GM12878 (cell line): Measurements from ENCODE around the gene ROCK2. TPM values are rescaled to one million over a fixed set of nuclear protein-coding genes. Genes with fewer than 3 reads are reported as not detected.

Experiments used
- ATAC-seq: fragments of 200-7000 bp; cut with Tn5 transposase; 3 replicates; pipeline ENCODE4 v1.9.1; 2020; ENCODE audit warnings: mild to moderate bottlenecking, moderate library complexity
- BruUV-seq: library from RNA; stranded (reverse); fragments of 400-500 nt; replicated peaks from 2 replicates; lab custom pipeline; 2021; lab: Mats Ljungman, UMichigan
- CTCF ChIA-PET: fragments of 300-600 bp; sonication (Branson Sonifier 250); formaldehyde crosslinking; extraction: SDS; loops from one replicate; lab custom pipeline; 2021; ENCODE audit warnings: inconsistent platforms; lab: Yijun Ruan, JAX
- POLR2A ChIA-PET: fragments of 350-600 bp; formaldehyde crosslinking; extraction: SDS; loops from one replicate; lab custom pipeline; 2021; ENCODE audit warnings: inconsistent platforms; lab: Charles Lee
- RAD21 ChIA-PET: fragments of 300-600 bp; sonication (Branson Sonifier 250); formaldehyde crosslinking; loops from one replicate; lab custom pipeline; 2023; ENCODE audit warnings: antibody characterized with exemption; ENCODE audit not compliant: unreplicated experiment; lab: Charles Lee
- SMC1A ChIA-PET: fragments of 300-600 bp; sonication (Branson Sonifier 250); formaldehyde crosslinking; loops from one replicate; lab custom pipeline; 2023; ENCODE audit not compliant: unreplicated experiment, uncharacterized antibody; lab: Charles Lee
- DNase-seq: peaks from one replicate; pipeline ENCODE4 v3.0.0-alpha.2; 2011; ENCODE audit warnings: low read depth, low spot score
- FAIRE-seq: peaks from 3 replicates; lab custom pipeline; 2011; peaks lifted over from hg19 to GRCh38; lab: Jason Lieb, UNC
- H2AFZ ChIP-seq: 2 replicates; pipeline ENCODE4 v1.6.0; 2011; ENCODE audit warnings: low read depth, low read length, control low read depth; ENCODE audit not compliant: control insufficient read depth
- H3K27ac ChIP-seq: 2 replicates; pipeline ENCODE4 v1.5.1; 2011; ENCODE audit warnings: control low read depth; ENCODE audit not compliant: control insufficient read depth, insufficient read depth
- H3K27me3 ChIP-seq, 2 experiments: replicated peaks in 1 of 2; 2 replicates each; pipeline versions ENCODE4 v1.6.0 to v1.6.1; 2011; ENCODE audit warnings: low read length in 1 of 2; ENCODE audit not compliant: control insufficient read depth in 2 of 2, insufficient read depth in 2 of 2
- H3K36me3 ChIP-seq, 2 experiments: 2 replicates each; pipeline ENCODE4 v1.5.1; 2011; ENCODE audit warnings: low read length in 1 of 2; ENCODE audit not compliant: control insufficient read depth in 2 of 2, insufficient read depth in 2 of 2
- H3K4me1 ChIP-seq: 2 replicates; pipeline ENCODE4 v1.6.1; 2011; ENCODE audit warnings: mild to moderate bottlenecking, low read length, moderate library complexity, mixed read lengths; ENCODE audit not compliant: control insufficient read depth, insufficient read depth
- H3K4me2 ChIP-seq: 2 replicates; pipeline ENCODE4 v1.6.0; 2011; ENCODE audit warnings: control low read depth; ENCODE audit not compliant: control insufficient read depth, insufficient read depth
- H3K4me3 ChIP-seq: fragments of 200-600 bp; sonication (generic); 2 replicates; pipeline ENCODE4 v1.5.1; 2016
- H3K79me2 ChIP-seq: 2 replicates; pipeline ENCODE4 v1.6.0; 2011; ENCODE audit warnings: low read length; ENCODE audit not compliant: control insufficient read depth, insufficient read depth
- H3K9ac ChIP-seq: 2 replicates; pipeline ENCODE4 v1.8.0; 2011; ENCODE audit warnings: low read length, control low read depth, mixed read lengths; ENCODE audit not compliant: control insufficient read depth, insufficient read depth
- H3K9me3 ChIP-seq: replicated peaks from 3 replicates; pipeline ENCODE4 v1.5.1; 2011; ENCODE audit warnings: mild to moderate bottlenecking, low read length; ENCODE audit not compliant: control insufficient read depth, insufficient read depth
- H4K20me1 ChIP-seq: 2 replicates; pipeline ENCODE4 v1.6.0; 2011; ENCODE audit not compliant: control insufficient read depth, insufficient read depth
- CHD2 ChIP-seq: IDR thresholded peaks from 2 replicates; pipeline ENCODE4 v1.6.1; 2011; ENCODE audit warnings: low read depth, low read length, improper control_type of control experiment, borderline replicate concordance
- CUX1 ChIP-seq: IDR thresholded peaks from 2 replicates; pipeline ENCODE4 v1.6.1; 2012; ENCODE audit warnings: improper control_type of control experiment, low read depth, low read length; ENCODE audit not compliant: insufficient replicate concordance
- DPF2 ChIP-seq: fragments of 450-650 bp; IDR thresholded peaks from 2 replicates; pipeline ENCODE4 v1.6.1; 2017; ENCODE audit warnings: mild to moderate bottlenecking
- ESRRA ChIP-seq: IDR thresholded peaks from 2 replicates; pipeline ENCODE4 v1.6.1; 2012; ENCODE audit warnings: mild to moderate bottlenecking, low read length, improper control_type of control experiment
- FOXM1 ChIP-seq: IDR thresholded peaks from 2 replicates; pipeline ENCODE4 v1.6.1; 2012; ENCODE audit warnings: low read depth, mild to moderate bottlenecking, inconsistent platforms, low read length, moderate library complexity
- HDAC2 ChIP-seq: fragments of 200-600 bp; sonication (generic); IDR thresholded peaks from 2 replicates; pipeline ENCODE4 v1.6.1; 2017
- MYC ChIP-seq: IDR thresholded peaks from 2 replicates; pipeline ENCODE4 v1.6.1; 2011; ENCODE audit warnings: mild to moderate bottlenecking, low read length, moderate library complexity, inconsistent platforms; ENCODE audit not compliant: insufficient read depth, insufficient replicate concordance, insufficient read length, severe bottlenecking
- NR2C2 ChIP-seq: IDR thresholded peaks from 2 replicates; pipeline ENCODE4 v1.6.1; 2011; ENCODE audit warnings: borderline replicate concordance, low read depth; ENCODE audit not compliant: control insufficient read depth, insufficient read length
- PAX5 ChIP-seq: IDR thresholded peaks from 2 replicates; pipeline ENCODE4 v1.6.1; 2011; ENCODE audit warnings: low read depth, low read length, borderline replicate concordance
- RCOR1 ChIP-seq: conservative IDR thresholded peaks from 2 replicates; pipeline ENCODE4 v1.6.1; 2012; ENCODE audit warnings: low read depth, low read length, improper control_type of control experiment
- WRNIP1 ChIP-seq: IDR thresholded peaks from 2 replicates; pipeline ENCODE4 v1.6.1; 2011; ENCODE audit warnings: low read depth, low read length, improper control_type of control experiment, borderline replicate concordance
- ZBTB33 ChIP-seq: fragments of 450-650 bp; IDR thresholded peaks from 2 replicates; pipeline ENCODE4 v1.6.1; 2017; ENCODE audit warnings: mild to moderate bottlenecking
- WGBS: methylation state at CpG from one replicate; pipeline ENCODE4 v1.1.6; 2016; ENCODE audit warnings: low lambda C conversion rate; ENCODE audit not compliant: insufficient replicate concordance, insufficient coverage; ENCODE audit errors: missing lambda C conversion rate; 5-methylcytosine and 5-hydroxymethylcytosine counted together
- in situ Hi-C: fragments of 300-500 bp; cut with MboI; formaldehyde crosslinking; loops from 9 replicates; pipeline ENCODE4 v1.14.3; 2018; ENCODE audit warnings: mixed read lengths
- intact Hi-C: fragments of 100-400 bp; cut with micrococcal nuclease; formaldehyde crosslinking; loops from one replicate; pipeline ENCODE4 v1.14.2; 2022; ENCODE audit not compliant: unreplicated experiment
- polyA plus RNA-seq, 11 experiments: library from polyadenylated mRNA; depleted of rRNA in 4 of 11; unstranded in 6 of 11; stranded (reverse) in 5 of 11; fragments of >200 nt; fragmentation: Nextera tagmentation in 4 of 11; fragmentation: Illumina TruSeq in 1 of 11; extraction: Ambion mirVana in 4 of 11; extraction: Trizol in 1 of 11; gene quantifications; 1 replicate in 1 of 11; 2 replicates in 10 of 11; pipeline versions ENCODE4 v1.2.1 to v1.2.3, GENCODE V29; 2011 to 2016; ENCODE audit warnings: inconsistent platforms in 2 of 11, missing spikeins in 2 of 11, low read depth in 1 of 11
- total RNA-seq, 4 experiments: library from RNA; depleted of rRNA in 3 of 4; stranded (reverse); fragments of >200 nt in 3 of 4; fragmentation: Illumina TruSeq in 1 of 4; extraction: Trizol in 1 of 4; gene quantifications; 2 replicates each; pipeline versions ENCODE4 v1.2.1 to v1.2.3, GENCODE V29; 2013 to 2021
- TF ChIP-seq, protein P1 (sequence below): fragments of 450-650 bp; IDR thresholded peaks from 2 replicates; pipeline ENCODE4 v1.6.1; 2018; ENCODE audit warnings: borderline replicate concordance, mild to moderate bottlenecking; ENCODE audit not compliant: partially characterized antibody
- TF ChIP-seq, protein P2 (sequence below): fragments of 450-650 bp; IDR thresholded peaks from 2 replicates; pipeline ENCODE4 v1.6.1; 2016; ENCODE audit warnings: mild to moderate bottlenecking

The ROCK2 gene
- total and polyA plus RNA-seq, 10 of the 15 experiments (the other 5 are each of a cell fraction or from before 2014, with no cell fraction given), result 4.6 to 22.1 (median 8.3) TPM

GRCh38 chr2:11304476-11304875 is 40.0 kb downstream of the ROCK2 start:
- DNase-seq (no peak), ATAC-seq (no peak), FAIRE-seq (no peak)
- intact Hi-C loops (no loop called here), in situ Hi-C loops (no loop called here)
- H3K9ac ChIP-seq, result no peak overlapping the region
- H4K20me1 ChIP-seq, result no peaks in the 10 kb centered on the region
- RAD21 ChIA-PET, result no interaction called here
- no TSS peak for BruUV-seq
- no peaks in the 10 kb centered on the region for H3K9me3 ChIP-seq
- no peak overlapping the region for H3K4me2 ChIP-seq
- no peak overlapping the region for H3K4me3 ChIP-seq
- H3K36me3 ChIP-seq, result no peaks in the 10 kb centered on the region
- CTCF ChIA-PET, result no interaction called here
- H3K4me1 ChIP-seq, result no peaks in the 10 kb centered on the region
- H3K79me2 ChIP-seq, result peaks cover 3% of the 10 kb centered on the region
- SMC1A ChIA-PET, result interaction anchor here (1.0 kb wide), 1 partner anchor 9 kb away, joined by 3 read pairs; no protein-coding TSS in a partner anchor
- no peak overlapping the region for H2AFZ ChIP-seq
- WGBS, result 98% methylated on average over 5 of the region's 5 CpGs
- H3K27me3 ChIP-seq, result no peaks in the 10 kb centered on the region
- H3K27ac ChIP-seq, result no peak overlapping the region
- POLR2A ChIA-PET, result no interaction called here
- TF ChIP-seq FOXM1 (no peak), CHD2 (no peak), WRNIP1 (no peak), HDAC2 (no peak), PAX5 (no peak), RCOR1 (no peak), CUX1 (no peak), ZBTB33 (no peak), ESRRA (no peak), MYC (no peak), NR2C2 (no peak), DPF2 (no peak)
- TF ChIP-seq, protein P1, sequence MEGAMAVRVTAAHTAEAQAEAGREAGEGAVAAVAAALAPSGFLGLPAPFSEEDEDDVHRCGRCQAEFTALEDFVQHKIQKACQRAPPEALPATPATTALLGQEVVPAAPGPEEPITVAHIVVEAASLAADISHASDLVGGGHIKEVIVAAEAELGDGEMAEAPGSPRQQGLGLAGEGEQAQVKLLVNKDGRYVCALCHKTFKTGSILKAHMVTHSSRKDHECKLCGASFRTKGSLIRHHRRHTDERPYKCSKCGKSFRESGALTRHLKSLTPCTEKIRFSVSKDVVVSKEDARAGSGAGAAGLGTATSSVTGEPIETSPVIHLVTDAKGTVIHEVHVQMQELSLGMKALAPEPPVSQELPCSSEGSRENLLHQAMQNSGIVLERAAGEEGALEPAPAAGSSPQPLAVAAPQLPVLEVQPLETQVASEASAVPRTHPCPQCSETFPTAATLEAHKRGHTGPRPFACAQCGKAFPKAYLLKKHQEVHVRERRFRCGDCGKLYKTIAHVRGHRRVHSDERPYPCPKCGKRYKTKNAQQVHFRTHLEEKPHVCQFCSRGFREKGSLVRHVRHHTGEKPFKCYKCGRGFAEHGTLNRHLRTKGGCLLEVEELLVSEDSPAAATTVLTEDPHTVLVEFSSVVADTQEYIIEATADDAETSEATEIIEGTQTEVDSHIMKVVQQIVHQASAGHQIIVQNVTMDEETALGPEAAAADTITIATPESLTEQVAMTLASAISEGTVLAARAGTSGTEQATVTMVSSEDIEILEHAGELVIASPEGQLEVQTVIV, result no peak
- TF ChIP-seq, protein P2, sequence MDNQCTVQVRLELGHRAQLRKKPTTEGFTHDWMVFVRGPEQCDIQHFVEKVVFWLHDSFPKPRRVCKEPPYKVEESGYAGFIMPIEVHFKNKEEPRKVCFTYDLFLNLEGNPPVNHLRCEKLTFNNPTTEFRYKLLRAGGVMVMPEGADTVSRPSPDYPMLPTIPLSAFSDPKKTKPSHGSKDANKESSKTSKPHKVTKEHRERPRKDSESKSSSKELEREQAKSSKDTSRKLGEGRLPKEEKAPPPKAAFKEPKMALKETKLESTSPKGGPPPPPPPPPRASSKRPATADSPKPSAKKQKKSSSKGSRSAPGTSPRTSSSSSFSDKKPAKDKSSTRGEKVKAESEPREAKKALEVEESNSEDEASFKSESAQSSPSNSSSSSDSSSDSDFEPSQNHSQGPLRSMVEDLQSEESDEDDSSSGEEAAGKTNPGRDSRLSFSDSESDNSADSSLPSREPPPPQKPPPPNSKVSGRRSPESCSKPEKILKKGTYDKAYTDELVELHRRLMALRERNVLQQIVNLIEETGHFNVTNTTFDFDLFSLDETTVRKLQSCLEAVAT, result no peak
